T-cell (primary cell): Measurements from ENCODE around the gene ARHGAP12. TPM values are rescaled to one million over a fixed set of nuclear protein-coding genes. Genes with fewer than 3 reads are reported as not detected.
"Not testable (repeated sequence)": the region's sequence is repeated elsewhere in the genome, so short reads cannot be mapped to it uniquely, and the experiment has no call there.

ENCODE experiments used
- ATAC-seq, 4 experiments: fragments of 200-7000 bp in 3 of 4; fragments of 150-1000 bp in 1 of 4; cut with Tn5 transposase; replicated peaks in 1 of 4; 1 replicate in 3 of 4; 2 replicates in 1 of 4; pipeline ENCODE4 v1.10.0; 2021; ENCODE audit warnings: moderate library complexity in 3 of 4, mild to moderate bottlenecking in 2 of 4, moderate number of reproducible peaks in 1 of 4
- CTCF ChIA-PET, 2 donors: fragments of 300-600 bp; sonication (Branson Sonifier 250); formaldehyde crosslinking; loops; one replicate each; lab custom pipeline; 2022; ENCODE audit warnings: antibody characterized with exemption in 2 of 2; lab: Charles Lee
- POLR2A ChIA-PET, 2 donors: fragments of 300-600 bp; sonication (Branson Sonifier 250); formaldehyde crosslinking; loops; one replicate each; lab custom pipeline; 2022; ENCODE audit warnings: antibody characterized with exemption in 2 of 2; lab: Charles Lee
- DNase-seq, 35 experiments: peaks; one replicate each; pipeline versions ENCODE4 v3.0.0 to v3.0.0-alpha.2; 2013 to 2023
- H3K27ac ChIP-seq: one replicate; pipeline ENCODE4 v1.5.1; 2013; ENCODE audit warnings: low read length
- H3K27me3 ChIP-seq, 2 experiments: replicated peaks in 1 of 2; 1 replicate in 1 of 2; 2 replicates in 1 of 2; pipeline versions ENCODE4 v1.6.1 to v1.7.0; 2013; ENCODE audit warnings: low read length in 1 of 2, mixed read lengths in 1 of 2; ENCODE audit not compliant: control insufficient read depth in 2 of 2, insufficient read depth in 2 of 2; ENCODE audit errors: extremely low read depth in 1 of 2
- H3K36me3 ChIP-seq, 2 donors: 1 replicate in 1 of 2; 2 replicates in 1 of 2; pipeline versions ENCODE4 v1.6.1 to v1.7.0; 2013; ENCODE audit warnings: low read length in 1 of 2; ENCODE audit not compliant: control insufficient read depth in 2 of 2, insufficient read depth in 1 of 2; ENCODE audit errors: extremely low read depth in 1 of 2
- H3K4me1 ChIP-seq, 2 experiments: 1 replicate in 1 of 2; 2 replicates in 1 of 2; pipeline versions ENCODE4 v1.6.1 to v1.7.0; 2013; ENCODE audit warnings: low read length in 2 of 2, mixed read lengths in 1 of 2; ENCODE audit not compliant: insufficient read depth in 2 of 2, control insufficient read depth in 1 of 2; ENCODE audit errors: extremely low read depth in 1 of 2
- H3K4me3 ChIP-seq, 2 donors: 1 replicate in 1 of 2; 2 replicates in 1 of 2; pipeline versions ENCODE4 v1.5.1 to v1.7.0; 2013; ENCODE audit warnings: mild to moderate bottlenecking in 2 of 2, low read length in 1 of 2, moderate library complexity in 1 of 2; ENCODE audit not compliant: control insufficient read depth in 1 of 2; ENCODE audit errors: extremely low read depth in 1 of 2
- H3K9me3 ChIP-seq: 2 replicates; pipeline ENCODE4 v1.7.0; 2013
- H3K27ac Mint-ChIP-seq, 2 donors: one replicate each; pipeline ENCODE4 v1.8.0; 2020 to 2021; ENCODE audit warnings: mild to moderate bottlenecking in 2 of 2, mixed read lengths in 2 of 2
- H3K27me3 Mint-ChIP-seq, 2 donors: one replicate each; pipeline ENCODE4 v1.8.0; 2021 to 2022; ENCODE audit warnings: mixed read lengths in 2 of 2
- H3K36me3 Mint-ChIP-seq: one replicate; pipeline ENCODE4 v1.8.0; 2021; ENCODE audit warnings: mixed read lengths
- H3K4me1 Mint-ChIP-seq, 3 donors: one replicate each; pipeline ENCODE4 v1.8.0; 2020 to 2022; ENCODE audit warnings: mixed read lengths in 3 of 3, mild to moderate bottlenecking in 1 of 3
- H3K4me3 Mint-ChIP-seq, 3 donors: one replicate each; pipeline ENCODE4 v1.8.0; 2020 to 2022; ENCODE audit warnings: mild to moderate bottlenecking in 3 of 3, mixed read lengths in 3 of 3, moderate library complexity in 3 of 3
- H3K9me3 Mint-ChIP-seq, 3 donors: one replicate each; pipeline ENCODE4 v1.8.0; 2020 to 2022; ENCODE audit warnings: mixed read lengths in 3 of 3
- WGBS: methylation state at CpG from one replicate; pipeline ENCODE4 v1.1.5; 2013; ENCODE audit warnings: missing lambda C conversion rate; ENCODE audit not compliant: insufficient coverage; 5-methylcytosine and 5-hydroxymethylcytosine counted together
- total RNA-seq, 35 experiments: library from RNA in 6 of 35; stranded (reverse) in 6 of 35; fragments of 120-200 nt in 1 of 35; gene quantifications; one replicate each; pipeline versions ENCODE4 v1.2.1 to v1.2.4 and lab custom pipeline; 2013 to 2026

The ARHGAP12 gene
- total RNA-seq, 5 donors from 2014 or later (not counting 1 experiment from before 2014, with no cell fraction given) = 19.1 to 24.6 (median 23.0) TPM

DNA sequence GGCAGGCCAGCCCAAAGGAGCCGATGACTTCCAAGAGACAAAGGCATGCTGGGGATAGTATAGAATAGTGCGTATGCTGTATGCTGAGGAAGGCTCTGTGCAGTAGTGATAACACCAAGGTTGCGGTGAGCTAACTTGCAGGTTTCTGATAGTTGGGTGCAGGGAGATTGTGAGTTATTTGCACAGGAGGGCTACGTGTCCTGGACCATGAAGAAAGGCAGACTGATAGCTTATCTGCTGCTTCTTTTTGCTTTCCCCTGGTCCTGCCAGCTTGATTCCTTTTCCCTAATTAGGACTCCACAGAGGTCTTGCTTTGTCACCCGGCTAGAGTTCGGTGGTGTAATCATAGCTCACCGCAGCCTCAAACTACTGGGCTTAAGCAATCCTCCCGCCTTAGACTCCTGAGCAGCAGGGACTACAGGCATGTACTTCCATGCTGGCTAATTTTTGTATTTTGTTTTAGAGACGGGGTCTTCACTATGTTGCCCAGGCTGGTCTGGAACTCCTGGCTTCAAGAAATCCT, 43.9 kb upstream of the ARHGAP12 start:
- Mint-ChIP-seq H3K27me3 (no peaks in the 10 kb centered on the region), H3K27ac (no peak overlapping the region), H3K4me1 (peaks cover 18 to 25% (median 23%) of the 10 kb centered on the region in 3 donors), H3K36me3 (no peaks in the 10 kb centered on the region), H3K9me3 (no peaks in the 10 kb centered on the region), H3K4me3 (no peak overlapping the region)
- CTCF ChIA-PET = no interaction called here
- H3K4me1 ChIP-seq = peaks cover 5% of the 10 kb centered on the region in 2 experiments
- no peak for ATAC-seq
- H3K9me3 ChIP-seq = no peaks in the 10 kb centered on the region
- no peak overlapping the region for H3K4me3 ChIP-seq
- no peaks in the 10 kb centered on the region for H3K36me3 ChIP-seq
- 98% methylated on average over 9 of the region's 9 CpGs for WGBS
- H3K27ac ChIP-seq = no peak overlapping the region
- no peak for DNase-seq
- POLR2A ChIA-PET = no interaction called here
- no peaks in the 10 kb centered on the region for H3K27me3 ChIP-seq

DNA sequence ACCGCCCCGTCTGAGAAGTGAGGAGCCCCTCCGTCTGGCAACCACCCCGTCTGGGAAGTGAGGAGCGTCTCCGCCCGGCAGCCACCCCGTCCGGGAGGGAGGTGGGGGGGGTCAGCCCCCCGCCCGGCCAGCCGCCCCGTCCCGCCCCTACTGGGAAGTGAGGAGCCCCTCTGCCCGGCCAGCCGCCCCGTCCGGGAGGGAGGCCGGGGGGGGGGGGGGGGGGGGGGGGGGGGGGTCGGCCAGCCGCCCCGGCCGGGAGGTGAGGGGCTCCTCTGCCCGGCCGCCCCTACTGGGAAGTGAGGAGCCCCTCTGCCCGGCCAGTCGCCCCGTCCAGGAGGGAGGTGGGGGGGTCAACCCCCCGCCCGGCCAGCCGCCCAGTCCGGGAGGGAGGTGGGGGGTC, 41.2 kb upstream of the ARHGAP12 start:
- H3K36me3 Mint-ChIP-seq, H3K4me3 Mint-ChIP-seq, H3K27ac Mint-ChIP-seq, H3K9me3 ChIP-seq, H3K4me1 ChIP-seq, H3K4me3 ChIP-seq, H3K27ac ChIP-seq, POLR2A ChIA-PET, H3K36me3 ChIP-seq, H3K27me3 Mint-ChIP-seq, ATAC-seq, H3K4me1 Mint-ChIP-seq, H3K27me3 ChIP-seq, H3K9me3 Mint-ChIP-seq, CTCF ChIA-PET: not testable (repeated sequence)
- no CpG with 5 or more reads among the region's 32 CpGs for WGBS
- DNase-seq = peak in 1 of 35 experiments; percentile 47

DNA sequence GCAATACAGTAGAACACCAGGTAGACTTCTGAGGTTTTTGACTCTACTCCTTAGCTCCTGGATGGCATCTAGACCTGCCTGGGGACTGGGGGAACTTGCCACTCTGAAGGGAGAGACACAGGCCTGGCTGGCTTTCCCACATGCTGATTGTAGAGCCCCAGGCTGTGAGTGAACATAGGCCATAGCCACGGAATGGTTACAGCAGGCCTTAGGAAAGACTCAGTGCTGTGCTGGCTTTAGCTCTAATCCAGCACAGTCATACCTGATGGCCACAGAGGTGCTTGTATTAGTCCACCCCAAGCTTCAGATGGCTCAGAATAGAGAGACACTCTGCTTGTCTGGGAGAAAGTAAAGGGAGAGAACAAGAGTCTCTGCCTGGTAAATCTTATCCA, 35.0 kb upstream of the ARHGAP12 start:
- DNase-seq (no peak), ATAC-seq (no peak)
- ChIA-PET CTCF (no interaction called here), POLR2A (no interaction called here)
- no peak overlapping the region for H3K4me3 Mint-ChIP-seq
- Histone ChIP-seq H3K4me1 (peaks cover 0 to 6% of the 10 kb centered on the region in 2 experiments), H3K36me3 (no peaks in the 10 kb centered on the region), H3K4me3 (no peak overlapping the region), H3K9me3 (no peaks in the 10 kb centered on the region), H3K27ac (no peak overlapping the region), H3K27me3 (peaks cover 0 to 8% of the 10 kb centered on the region in 2 experiments)
- peaks cover 15 to 20% (median 18%) of the 10 kb centered on the region in 3 donors for H3K4me1 Mint-ChIP-seq
- H3K27me3 Mint-ChIP-seq = no peaks in the 10 kb centered on the region
- no peaks in the 10 kb centered on the region for H3K36me3 Mint-ChIP-seq
- 83% methylated on average over 1 of the region's 1 CpG for WGBS
- H3K9me3 Mint-ChIP-seq = no peaks in the 10 kb centered on the region
- H3K27ac Mint-ChIP-seq = no peak overlapping the region

DNA sequence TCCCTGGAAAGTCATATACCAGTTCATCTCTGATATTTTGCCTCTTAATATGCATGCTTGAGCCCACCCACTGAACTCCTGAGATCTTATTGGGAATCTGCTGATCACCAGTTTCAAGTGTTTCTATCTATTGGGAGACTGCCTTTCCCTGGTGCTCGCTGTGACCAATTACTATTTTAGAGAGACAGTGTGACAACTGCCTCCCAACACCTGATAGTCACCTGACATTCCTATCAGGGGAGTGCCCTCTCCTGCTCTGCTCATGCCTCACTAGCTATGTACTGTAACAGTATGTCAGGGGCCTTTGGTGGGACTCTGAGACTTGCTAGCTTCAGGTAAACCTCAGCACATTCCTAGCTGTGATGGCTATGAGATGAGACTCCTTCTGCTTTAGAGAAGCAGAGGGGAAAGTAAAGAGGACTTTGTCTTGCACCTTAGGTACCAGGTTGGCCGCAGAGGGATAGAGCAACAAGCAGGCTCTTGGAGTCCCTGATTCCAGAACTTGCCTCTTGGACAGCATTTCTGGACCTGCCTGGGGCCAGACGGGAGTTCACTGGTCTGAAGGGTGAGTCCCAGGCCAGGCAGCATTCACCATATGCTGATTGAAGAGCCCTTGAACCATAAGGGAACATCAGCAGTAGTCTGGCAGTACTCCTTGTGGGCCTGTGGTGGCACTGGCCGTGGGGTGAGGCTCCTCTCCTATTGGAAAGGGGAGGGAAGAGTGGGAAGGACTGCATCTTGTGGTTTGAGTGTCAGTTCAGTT, 34.4 kb upstream of the ARHGAP12 start:
- Mint-ChIP-seq H3K9me3 (no peaks in the 10 kb centered on the region), H3K27ac (no peak overlapping the region), H3K27me3 (no peaks in the 10 kb centered on the region), H3K4me3 (no peak overlapping the region), H3K36me3 (no peaks in the 10 kb centered on the region), H3K4me1 (peaks cover 15 to 20% (median 18%) of the 10 kb centered on the region in 3 donors)
- no peak overlapping the region for H3K4me3 ChIP-seq
- no peak for ATAC-seq
- WGBS = 93% methylated on average over 3 of the region's 4 CpGs
- H3K9me3 ChIP-seq = no peaks in the 10 kb centered on the region
- H3K27me3 ChIP-seq = peaks cover 0 to 8% of the 10 kb centered on the region in 2 experiments
- peaks cover 0 to 6% of the 10 kb centered on the region in 2 experiments for H3K4me1 ChIP-seq
- no peak for DNase-seq
- no peak overlapping the region for H3K27ac ChIP-seq
- ChIA-PET CTCF (no interaction called here), POLR2A (no interaction called here)
- no peaks in the 10 kb centered on the region for H3K36me3 ChIP-seq

DNA sequence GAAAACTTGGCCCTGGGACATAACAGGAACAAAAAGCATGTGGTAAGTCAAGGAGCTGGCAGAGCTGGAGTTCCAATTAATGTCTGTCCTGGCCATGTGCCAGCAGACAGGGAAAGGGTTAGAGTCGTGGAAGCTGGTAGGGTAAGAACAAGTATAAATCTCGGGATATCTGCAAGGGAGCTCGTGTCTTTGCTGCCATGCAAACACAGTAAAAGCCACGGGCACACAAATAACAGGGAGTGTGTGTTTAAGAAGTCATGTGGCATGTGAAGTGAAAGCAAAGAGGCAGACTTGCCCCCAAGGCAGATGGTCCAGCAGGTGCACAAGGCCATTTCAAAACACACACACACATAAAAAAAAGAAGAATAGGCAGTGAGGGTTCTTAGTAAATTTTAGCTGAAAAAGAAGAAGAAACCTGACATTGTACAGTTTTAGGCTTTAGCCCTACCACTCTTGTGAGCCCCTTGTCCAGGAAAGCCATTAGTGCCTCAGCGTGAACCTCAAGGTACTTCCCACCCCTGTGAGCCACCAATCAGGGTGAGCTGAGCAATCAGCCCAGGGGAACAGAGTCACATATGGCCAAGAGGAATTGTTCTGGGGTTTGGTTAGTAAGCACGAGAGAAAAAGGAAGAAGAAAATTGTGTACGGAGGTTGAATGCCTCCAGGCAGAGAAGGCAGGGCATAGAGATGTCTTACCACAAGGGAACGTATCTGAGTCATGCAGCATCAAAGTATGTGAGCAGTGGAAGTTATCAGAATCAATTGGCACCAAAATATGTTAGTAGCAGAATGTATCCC, 32.8 kb upstream of the ARHGAP12 start:
- 74% methylated on average over 7 of the region's 8 CpGs for WGBS
- Histone ChIP-seq H3K4me3 (no peak overlapping the region), H3K4me1 (peaks cover 0 to 6% of the 10 kb centered on the region in 2 experiments), H3K9me3 (no peaks in the 10 kb centered on the region), H3K27ac (no peak overlapping the region), H3K36me3 (no peaks in the 10 kb centered on the region), H3K27me3 (peaks cover 0 to 5% of the 10 kb centered on the region in 2 experiments)
- Mint-ChIP-seq H3K27me3 (no peaks in the 10 kb centered on the region), H3K27ac (no peak overlapping the region), H3K9me3 (no peaks in the 10 kb centered on the region), H3K4me1 (peaks cover 15 to 20% (median 18%) of the 10 kb centered on the region in 3 donors), H3K36me3 (no peaks in the 10 kb centered on the region), H3K4me3 (no peak overlapping the region)
- peak in 4 of 35 experiments; percentile 1 to 8 (median 2) for DNase-seq
- POLR2A ChIA-PET = no interaction called here
- ATAC-seq = peak in 1 of 4 experiments; percentile 76
- CTCF ChIA-PET = no interaction called here

DNA sequence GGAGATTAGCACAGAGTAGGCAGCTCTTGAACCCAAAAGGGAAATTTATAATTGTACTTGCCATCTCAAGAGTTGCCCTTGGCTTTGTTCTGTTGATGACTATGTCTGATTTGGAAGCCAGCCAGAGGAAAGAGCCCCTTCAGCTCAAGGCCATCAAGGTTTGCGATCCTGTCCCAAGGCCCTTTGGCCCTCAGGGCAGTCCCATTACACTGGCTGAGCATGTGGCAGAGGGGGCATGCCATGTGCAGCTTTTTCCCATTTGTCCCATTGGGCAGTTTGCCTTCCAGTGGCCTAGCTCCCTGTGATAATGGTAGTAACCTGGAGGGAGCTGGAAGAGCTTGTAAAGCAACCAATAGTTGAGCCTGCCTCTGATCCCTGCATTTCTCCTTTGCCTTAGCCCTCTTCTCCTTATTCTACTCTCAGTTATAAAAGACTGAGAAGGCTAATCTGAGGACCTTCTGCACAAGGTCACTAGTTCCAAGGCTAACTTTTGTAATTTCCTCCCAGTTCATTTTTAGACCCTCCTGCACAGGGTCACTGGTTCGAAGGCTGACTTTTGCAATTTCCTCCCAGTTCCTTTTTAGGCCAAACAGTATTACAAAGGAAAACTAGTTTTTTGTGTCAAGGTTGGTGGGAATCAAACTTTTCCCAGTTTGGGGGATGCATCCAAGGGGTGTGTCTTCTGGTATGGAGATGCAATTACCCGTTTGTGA, 31.0 kb upstream of the ARHGAP12 start:
- no peak overlapping the region for H3K4me3 Mint-ChIP-seq
- POLR2A ChIA-PET = no interaction called here

More for the DNA sequence above, 31.0 kb upstream of the ARHGAP12 start:
- H3K4me1 Mint-ChIP-seq = peaks cover 15 to 20% (median 18%) of the 10 kb centered on the region in 3 donors
- Histone ChIP-seq H3K4me3 (no peak overlapping the region), H3K4me1 (peaks cover 0 to 6% of the 10 kb centered on the region in 2 experiments), H3K27me3 (peaks cover 0 to 5% of the 10 kb centered on the region in 2 experiments), H3K9me3 (no peaks in the 10 kb centered on the region), H3K36me3 (no peaks in the 10 kb centered on the region), H3K27ac (no peak overlapping the region)
- DNase-seq (no peak), ATAC-seq (no peak)
- CTCF ChIA-PET = interaction anchor here in 1 of 2 donors (0.7 kb wide), 1 partner anchor 98 kb away, joined by 3 read pairs; no protein-coding TSS in a partner anchor
- H3K27ac Mint-ChIP-seq = no peak overlapping the region
- 46% methylated on average over 2 of the region's 3 CpGs for WGBS
- H3K9me3 Mint-ChIP-seq = peaks cover 1 to 5% (median 2%) of the 10 kb centered on the region in 3 donors
- H3K27me3 Mint-ChIP-seq = no peaks in the 10 kb centered on the region
- peaks cover 3% of the 10 kb centered on the region for H3K36me3 Mint-ChIP-seq
